Measurements from ENCODE around the gene TEP1.

Gene TEP1

DNA sequence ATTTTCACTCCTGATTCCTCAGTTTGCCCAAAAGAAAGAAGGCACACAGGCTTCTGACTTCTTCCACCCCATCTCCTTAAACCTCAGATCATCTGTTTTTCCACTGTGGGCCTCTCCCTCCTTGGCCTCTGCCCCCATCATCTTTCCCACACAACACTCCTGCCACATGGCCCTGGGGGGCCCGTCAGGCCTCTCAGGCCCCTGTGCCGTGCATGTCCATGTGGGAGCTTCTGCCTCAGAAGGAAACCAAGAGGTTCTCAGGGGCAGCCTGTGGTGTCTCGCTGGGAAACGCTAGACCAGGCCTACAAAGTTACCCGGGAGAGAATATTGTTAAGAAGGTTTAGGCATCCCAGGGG lies 14.7 kb upstream of the TEP1 start:
- Histone ChIP-seq H2AFZ (ENCODE audit: insufficient read depth, low read length, poor library complexity) (no peak overlapping the region), H3K4me2 (ENCODE audit: low read length) (no peak overlapping the region), H3K79me1 (ENCODE audit: low read length) (no peaks in the 10 kb centered on the region), H3K23ac (ENCODE audit: low read length) (no peak overlapping the region), H3K27ac (ENCODE audit: low read depth, low read length) (no peak overlapping the region), H3K18ac (ENCODE audit: low read length) (no peak overlapping the region), H3K27me3 (ENCODE audit: insufficient read depth, low read length) (no peaks in the 10 kb centered on the region), H4K12ac (ENCODE audit: low read depth, low read length) (peak overlapping the region; percentile 12), H2BK5ac (ENCODE audit: low read depth, low read length, poor library complexity) (no peak overlapping the region), H3K4me3 (ENCODE audit: low read depth, low read length) (no peak overlapping the region), H3K4ac (ENCODE audit: low read depth, low read length) (no peak overlapping the region), H4K91ac (ENCODE audit: low read depth, low read length) (no peak overlapping the region), H4K8ac (ENCODE audit: low read depth, low read length) (peak overlapping the region; percentile 27), H3K4me1 (ENCODE audit: control insufficient read depth in 1 of 2, insufficient read depth in 2 of 2, low read length in 2 of 2) (peaks cover 4 to 6% of the 10 kb centered on the region in 2 experiments), H2BK120ac (ENCODE audit: insufficient read depth, low read length, poor library complexity) (no peak overlapping the region), H3K9me3 (ENCODE audit: insufficient read depth, low read depth, low read length) (peaks cover 3% of the 10 kb centered on the region), H2BK12ac (ENCODE audit: low read length) (peak overlapping the region; percentile 8), H2AK5ac (ENCODE audit: low read length) (peak overlapping the region; percentile 49), H3K9ac (ENCODE audit: low read length) (no peak overlapping the region), H3K36me3 (ENCODE audit: control insufficient read depth in 1 of 2, insufficient read depth in 2 of 2, low read length in 2 of 2) (no peaks in the 10 kb centered on the region), H3K14ac (ENCODE audit: low read length) (no peak overlapping the region), H3K79me2 (ENCODE audit: control insufficient read depth, insufficient read depth, low read length, poor library complexity) (no peaks in the 10 kb centered on the region)
- WGBS (ENCODE audit: extremely low coverage, insufficient coverage, insufficient read length): no CpG with 5 or more reads among the region's 5 CpGs
- no peak for DNase-seq

DNA sequence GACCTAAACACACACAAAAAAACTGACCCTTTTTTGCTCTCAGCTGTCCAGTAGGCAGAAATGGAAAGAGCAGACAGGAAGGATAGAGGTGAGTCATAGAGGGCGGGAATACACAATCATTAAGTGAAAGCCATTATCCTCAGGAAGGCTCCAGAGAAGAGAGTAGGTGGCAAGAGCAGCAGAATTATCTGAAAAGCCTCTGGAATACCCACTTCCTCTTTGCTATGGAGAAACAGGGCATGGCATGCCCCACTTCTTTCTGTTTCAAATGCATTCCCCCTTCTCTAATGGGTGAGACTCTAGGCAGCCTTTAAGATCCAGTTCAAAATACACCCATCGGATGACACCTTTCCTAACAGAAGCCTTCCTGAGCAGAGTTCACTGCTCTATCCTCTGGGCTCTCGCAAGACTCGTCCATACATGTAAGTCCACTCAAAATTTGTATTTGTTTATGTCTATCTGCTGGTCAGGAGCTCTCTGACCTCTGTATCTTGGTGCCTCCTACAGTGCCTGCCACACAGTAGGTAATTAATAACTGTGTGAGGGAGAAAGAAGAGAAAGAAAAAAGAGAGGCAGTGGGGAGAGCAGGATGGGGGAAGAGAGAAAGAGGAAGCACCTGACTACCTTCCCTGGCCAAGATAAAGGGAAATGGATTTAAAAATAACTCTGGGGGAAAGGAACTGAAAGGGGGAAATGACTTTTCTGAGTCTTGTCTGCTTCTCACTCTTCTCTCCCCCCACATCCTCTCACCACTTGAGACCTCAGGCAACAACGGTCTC lies 14.1 kb upstream of the TEP1 start:
- H4K8ac ChIP-seq (ENCODE audit: low read depth, low read length): peak overlapping the region; percentile 27
- H4K12ac ChIP-seq (ENCODE audit: low read depth, low read length): peak overlapping the region; percentile 12
- no peak overlapping the region for H3K4me2 ChIP-seq (ENCODE audit: low read length)
- H3K27me3 ChIP-seq (ENCODE audit: insufficient read depth, low read length): no peaks in the 10 kb centered on the region
- H3K79me2 ChIP-seq (ENCODE audit: control insufficient read depth, insufficient read depth, low read length, poor library complexity): no peaks in the 10 kb centered on the region
- H3K4me1 ChIP-seq (ENCODE audit: control insufficient read depth in 1 of 2, insufficient read depth in 2 of 2, low read length in 2 of 2): peaks cover 4 to 6% of the 10 kb centered on the region in 2 experiments
- H3K18ac ChIP-seq (ENCODE audit: low read length): no peak overlapping the region
- no peak overlapping the region for H3K14ac ChIP-seq (ENCODE audit: low read length)
- no peaks in the 10 kb centered on the region for H3K36me3 ChIP-seq (ENCODE audit: control insufficient read depth in 1 of 2, insufficient read depth in 2 of 2, low read length in 2 of 2)
- H2BK120ac ChIP-seq (ENCODE audit: insufficient read depth, low read length, poor library complexity): no peak overlapping the region
- no peak overlapping the region for H2AFZ ChIP-seq (ENCODE audit: insufficient read depth, low read length, poor library complexity)
- H3K4ac ChIP-seq (ENCODE audit: low read depth, low read length): no peak overlapping the region
- H3K9ac ChIP-seq (ENCODE audit: low read length): no peak overlapping the region
- no peak overlapping the region for H3K4me3 ChIP-seq (ENCODE audit: low read depth, low read length)
- H2BK12ac ChIP-seq (ENCODE audit: low read length): peak overlapping the region; percentile 8
- H2AK5ac ChIP-seq (ENCODE audit: low read length): peak overlapping the region; percentile 49
- H3K79me1 ChIP-seq (ENCODE audit: low read length): no peaks in the 10 kb centered on the region
- H2BK5ac ChIP-seq (ENCODE audit: low read depth, low read length, poor library complexity): no peak overlapping the region
- DNase-seq: peak in 1 of 2 donors; percentile 33
- peaks cover 3% of the 10 kb centered on the region for H3K9me3 ChIP-seq (ENCODE audit: insufficient read depth, low read depth, low read length)
- no peak overlapping the region for H4K91ac ChIP-seq (ENCODE audit: low read depth, low read length)
- no CpG with 5 or more reads among the region's 5 CpGs for whole genome bisulfite sequencing (ENCODE audit: extremely low coverage, insufficient coverage, insufficient read length)
- H3K23ac ChIP-seq (ENCODE audit: low read length): no peak overlapping the region
- no peak overlapping the region for H3K27ac ChIP-seq (ENCODE audit: low read depth, low read length)

DNA sequence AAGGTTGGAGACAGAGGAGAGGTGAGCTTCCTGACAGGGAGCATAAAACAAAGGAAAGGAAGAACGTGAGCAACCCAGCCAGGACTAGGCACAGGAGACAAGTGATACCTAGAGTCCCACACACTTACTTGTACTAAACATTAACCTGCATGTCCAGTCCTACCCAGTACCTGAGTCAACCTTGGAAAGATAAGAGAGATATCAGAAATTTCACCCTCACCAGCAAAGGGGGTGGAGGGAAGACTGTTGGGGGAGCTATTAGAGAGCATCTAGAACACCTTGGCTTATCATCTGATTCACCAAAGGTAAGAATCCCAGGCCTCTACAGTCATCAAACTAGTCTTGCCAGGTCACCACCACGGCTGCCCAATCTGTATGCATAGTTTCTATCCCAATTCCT lies 11.6 kb upstream of the TEP1 start:
- no peaks in the 10 kb centered on the region for H3K79me2 ChIP-seq (ENCODE audit: control insufficient read depth, insufficient read depth, low read length, poor library complexity)
- no peak overlapping the region for H4K8ac ChIP-seq (ENCODE audit: low read depth, low read length)
- H3K4me2 ChIP-seq (ENCODE audit: low read length): no peak overlapping the region
- H2BK12ac ChIP-seq (ENCODE audit: low read length): no peak overlapping the region
- no peak overlapping the region for H2AFZ ChIP-seq (ENCODE audit: insufficient read depth, low read length, poor library complexity)
- no peak overlapping the region for H4K91ac ChIP-seq (ENCODE audit: low read depth, low read length)
- no peak overlapping the region for H2BK120ac ChIP-seq (ENCODE audit: insufficient read depth, low read length, poor library complexity)
- no CpG with 5 or more reads among the region's 2 CpGs for WGBS (ENCODE audit: extremely low coverage, insufficient coverage, insufficient read length)
- no peak overlapping the region for H3K18ac ChIP-seq (ENCODE audit: low read length)
- H4K12ac ChIP-seq (ENCODE audit: low read depth, low read length): no peak overlapping the region
- H3K79me1 ChIP-seq (ENCODE audit: low read length): no peaks in the 10 kb centered on the region
- no peak overlapping the region for H3K4ac ChIP-seq (ENCODE audit: low read depth, low read length)
- DNase-seq: no peak
- H2AK5ac ChIP-seq (ENCODE audit: low read length): no peak overlapping the region
- no peaks in the 10 kb centered on the region for H3K27me3 ChIP-seq (ENCODE audit: insufficient read depth, low read length)
- no peaks in the 10 kb centered on the region for H3K9me3 ChIP-seq (ENCODE audit: insufficient read depth, low read depth, low read length)
- H3K4me3 ChIP-seq (ENCODE audit: low read depth, low read length): no peak overlapping the region
- H3K23ac ChIP-seq (ENCODE audit: low read length): no peak overlapping the region
- no peak overlapping the region for H2BK5ac ChIP-seq (ENCODE audit: low read depth, low read length, poor library complexity)
- H3K36me3 ChIP-seq (ENCODE audit: control insufficient read depth in 1 of 2, insufficient read depth in 2 of 2, low read length in 2 of 2): no peaks in the 10 kb centered on the region
- no peak overlapping the region for H3K9ac ChIP-seq (ENCODE audit: low read length)
- H3K27ac ChIP-seq (ENCODE audit: low read depth, low read length): no peak overlapping the region
- no peak overlapping the region for H3K14ac ChIP-seq (ENCODE audit: low read length)
- H3K4me1 ChIP-seq (ENCODE audit: control insufficient read depth in 1 of 2, insufficient read depth in 2 of 2, low read length in 2 of 2): peaks cover 4 to 6% of the 10 kb centered on the region in 2 experiments

DNA sequence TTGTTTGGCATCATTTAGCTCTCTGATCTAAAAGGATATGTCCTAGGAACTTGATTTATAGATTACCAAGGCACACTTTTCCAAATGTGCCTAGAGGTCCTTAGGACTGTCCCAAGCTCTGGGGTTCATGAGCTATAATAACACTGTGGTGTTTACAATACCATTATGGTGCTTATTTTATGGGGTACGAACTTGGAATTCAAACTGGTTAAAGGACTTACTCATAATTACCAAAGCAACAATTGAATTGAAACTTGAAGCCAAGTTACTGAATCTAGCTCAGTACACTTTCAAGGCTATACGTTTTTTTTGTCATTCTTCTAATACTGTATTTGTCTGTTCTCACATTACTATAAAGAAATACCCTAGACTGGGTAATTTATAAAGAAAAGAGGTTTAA lies 9.6 kb upstream of the TEP1 start:
- Histone ChIP-seq H4K91ac (ENCODE audit: low read depth, low read length) (no peak overlapping the region), H2AK5ac (ENCODE audit: low read length) (no peak overlapping the region), H3K27me3 (ENCODE audit: insufficient read depth, low read length) (no peaks in the 10 kb centered on the region), H3K14ac (ENCODE audit: low read length) (no peak overlapping the region), H3K79me2 (ENCODE audit: control insufficient read depth, insufficient read depth, low read length, poor library complexity) (no peaks in the 10 kb centered on the region), H2BK120ac (ENCODE audit: insufficient read depth, low read length, poor library complexity) (no peak overlapping the region), H3K79me1 (ENCODE audit: low read length) (no peaks in the 10 kb centered on the region), H3K36me3 (ENCODE audit: control insufficient read depth in 1 of 2, insufficient read depth in 2 of 2, low read length in 2 of 2) (no peaks in the 10 kb centered on the region), H2BK12ac (ENCODE audit: low read length) (no peak overlapping the region), H3K9me3 (ENCODE audit: insufficient read depth, low read depth, low read length) (no peaks in the 10 kb centered on the region), H3K18ac (ENCODE audit: low read length) (no peak overlapping the region), H3K27ac (ENCODE audit: low read depth, low read length) (no peak overlapping the region), H3K4me2 (ENCODE audit: low read length) (no peak overlapping the region), H3K4me1 (ENCODE audit: control insufficient read depth in 1 of 2, insufficient read depth in 2 of 2, low read length in 2 of 2) (peaks cover 4% of the 10 kb centered on the region in 2 experiments), H3K4me3 (ENCODE audit: low read depth, low read length) (no peak overlapping the region), H2AFZ (ENCODE audit: insufficient read depth, low read length, poor library complexity) (no peak overlapping the region), H3K23ac (ENCODE audit: low read length) (no peak overlapping the region), H3K9ac (ENCODE audit: low read length) (no peak overlapping the region), H3K4ac (ENCODE audit: low read depth, low read length) (no peak overlapping the region), H4K12ac (ENCODE audit: low read depth, low read length) (no peak overlapping the region), H4K8ac (ENCODE audit: low read depth, low read length) (no peak overlapping the region), H2BK5ac (ENCODE audit: low read depth, low read length, poor library complexity) (no peak overlapping the region)
- no CpG with 5 or more reads among the region's 2 CpGs for WGBS (ENCODE audit: extremely low coverage, insufficient coverage, insufficient read length)
- DNase-seq: no peak
